Liver (tissue), 9 donors: Measurements from ENCODE around the gene NRIP1. TPM values are rescaled to one million over a fixed set of nuclear protein-coding genes. Genes with fewer than 3 reads are reported as not detected.

ENCODE experiments used
- DNase-seq: peaks from one replicate; pipeline ENCODE4 v3.0.0-alpha.2; 2017; ENCODE audit warnings: low spot score
- H3K27ac ChIP-seq, 2 donors: one replicate each; pipeline ENCODE4 v1.7.0; 2013; ENCODE audit warnings: inconsistent platforms in 2 of 2, low read length in 2 of 2, control low read depth in 1 of 2, low read depth in 1 of 2, mild to moderate bottlenecking in 1 of 2
- H3K27me3 ChIP-seq, 4 donors: one replicate each; pipeline versions ENCODE4 v1.6.1 to v1.7.0; 2013; ENCODE audit warnings: low read length in 3 of 4, inconsistent platforms in 1 of 4, mild to moderate bottlenecking in 1 of 4, moderate library complexity in 1 of 4; ENCODE audit not compliant: control insufficient read depth in 4 of 4, insufficient read depth in 4 of 4
- H3K36me3 ChIP-seq, 4 donors: one replicate each; pipeline versions ENCODE4 v1.6.1 to v1.7.0; 2013; ENCODE audit warnings: low read length in 3 of 4, mild to moderate bottlenecking in 3 of 4, low read depth in 1 of 4, moderate library complexity in 1 of 4; ENCODE audit not compliant: control insufficient read depth in 4 of 4, insufficient read depth in 3 of 4
- H3K4me1 ChIP-seq, 4 donors: one replicate each; pipeline versions ENCODE4 v1.6.1 to v1.7.0; 2013; ENCODE audit warnings: low read length in 3 of 4, mild to moderate bottlenecking in 3 of 4, moderate library complexity in 1 of 4; ENCODE audit not compliant: control insufficient read depth in 4 of 4, insufficient read depth in 4 of 4
- H3K4me3 ChIP-seq, 3 donors: one replicate each; pipeline versions ENCODE4 v1.6.1 to v1.7.0; 2013; ENCODE audit warnings: low read length in 3 of 3, control low read depth in 1 of 3, low read depth in 1 of 3, mild to moderate bottlenecking in 1 of 3
- H3K9ac ChIP-seq, 2 donors: one replicate each; pipeline ENCODE4 v1.7.0; 2013; ENCODE audit warnings: low read length in 2 of 2, mild to moderate bottlenecking in 2 of 2, moderate library complexity in 2 of 2, control low read depth in 1 of 2, low read depth in 1 of 2
- H3K9me3 ChIP-seq, 4 donors: one replicate each; pipeline versions ENCODE4 v1.6.1 to v1.7.0; 2013; ENCODE audit warnings: low read length in 3 of 4; ENCODE audit not compliant: control insufficient read depth in 4 of 4
- ATF3 ChIP-seq: IDR thresholded peaks from 2 replicates; pipeline ENCODE4 v1.6.1; 2016; ENCODE audit warnings: antibody characterized with exemption
- CTCF ChIP-seq: fragments of 150-350 bp; IDR thresholded peaks from 2 replicates; pipeline ENCODE4 v1.5.1; 2017; ENCODE audit warnings: improper control_type of control experiment, low read depth, low read length; ENCODE audit not compliant: missing input control
- EGR1 ChIP-seq, 2 donors: IDR thresholded peaks; 2 replicates each; pipeline ENCODE4 v1.6.1; 2016 to 2018; ENCODE audit warnings: antibody characterized with exemption in 2 of 2, low read depth in 2 of 2
- FOXA1 ChIP-seq: IDR thresholded peaks from 2 replicates; pipeline ENCODE4 v1.6.1; 2016; ENCODE audit warnings: antibody characterized with exemption
- FOXA2 ChIP-seq: IDR thresholded peaks from 2 replicates; pipeline ENCODE4 v1.6.1; 2016; ENCODE audit warnings: antibody characterized with exemption
- GABPA ChIP-seq, 2 donors: IDR thresholded peaks in 1 of 2; conservative IDR thresholded peaks in 1 of 2; 2 replicates each; pipeline ENCODE4 v1.6.1; 2016; ENCODE audit warnings: antibody characterized with exemption in 2 of 2, mild to moderate bottlenecking in 1 of 2, moderate library complexity in 1 of 2
- HNF4A ChIP-seq, 2 donors: conservative IDR thresholded peaks; 2 replicates each; pipeline ENCODE4 v1.6.1; 2016; ENCODE audit warnings: antibody characterized with exemption in 2 of 2, mild to moderate bottlenecking in 2 of 2
- HNF4G ChIP-seq: IDR thresholded peaks from 2 replicates; pipeline ENCODE4 v1.6.1; 2016; ENCODE audit warnings: antibody characterized with exemption
- JUND ChIP-seq, 2 donors: IDR thresholded peaks; 2 replicates each; pipeline ENCODE4 v1.6.1; 2016; ENCODE audit warnings: antibody characterized with exemption in 2 of 2
- MAX ChIP-seq: IDR thresholded peaks from 2 replicates; pipeline ENCODE4 v1.6.1; 2016; ENCODE audit warnings: antibody characterized with exemption
- NR2F2 ChIP-seq: IDR thresholded peaks from 2 replicates; pipeline ENCODE4 v1.6.1; 2016; ENCODE audit warnings: antibody characterized with exemption
- RAD21 ChIP-seq, 2 donors: IDR thresholded peaks; 2 replicates each; pipeline ENCODE4 v1.6.1; 2016; ENCODE audit warnings: antibody characterized with exemption in 2 of 2, mild to moderate bottlenecking in 2 of 2
- REST ChIP-seq: IDR thresholded peaks from 2 replicates; pipeline ENCODE4 v1.6.1; 2016; ENCODE audit warnings: antibody characterized with exemption, mild to moderate bottlenecking
- RXRA ChIP-seq, 2 donors: IDR thresholded peaks; 2 replicates each; pipeline ENCODE4 v1.6.1; 2017 to 2018; ENCODE audit warnings: antibody characterized with exemption in 2 of 2, mild to moderate bottlenecking in 1 of 2
- SP1 ChIP-seq: IDR thresholded peaks from 2 replicates; pipeline ENCODE4 v1.6.1; 2018; ENCODE audit warnings: antibody characterized with exemption, mild to moderate bottlenecking
- TAF1 ChIP-seq: conservative IDR thresholded peaks from 2 replicates; pipeline ENCODE4 v1.6.1; 2016; ENCODE audit warnings: antibody characterized with exemption, mild to moderate bottlenecking
- YY1 ChIP-seq: IDR thresholded peaks from 2 replicates; pipeline ENCODE4 v1.6.1; 2016; ENCODE audit warnings: antibody characterized with exemption, mild to moderate bottlenecking
- ZBTB33 ChIP-seq: IDR thresholded peaks from 2 replicates; pipeline ENCODE4 v1.6.1; 2016; ENCODE audit warnings: antibody characterized with exemption
- WGBS: extraction: QIAGEN DNeasy Blood & Tissue Kit; methylation state at CpG from one replicate; pipeline ENCODE4 v1.1.7; 2013; 5-methylcytosine and 5-hydroxymethylcytosine counted together
- polyA plus RNA-seq, 2 donors: library from polyadenylated mRNA; stranded (reverse) in 1 of 2; unstranded in 1 of 2; fragments of 200-250 nt in 1 of 2; fragments of >200 nt in 1 of 2; fragmentation: Nextera tagmentation in 1 of 2; extraction: Ambion mirVana in 1 of 2; gene quantifications; one replicate each; pipeline versions ENCODE4 v1.2.1 to v1.2.3, GENCODE V29; 2013 to 2015
- total RNA-seq, 2 donors: library from RNA; depleted of rRNA; stranded (reverse); fragments of >200 nt; gene quantifications; one replicate each; pipeline ENCODE4 v1.2.3, GENCODE V29; 2014
- donor health status: healthy.
- donor health status: healthy.
- donor health status: healthy.
- donor health status: healthy.
- donor health status: healthy.

NRIP1 gene
- total and polyA plus RNA-seq, 4 donors: 3.8 to 28.4 (median 12.6) TPM

GRCh38 chr21:15001857-15002606 lies 62.8 kb downstream of the NRIP1 start:
- Histone ChIP-seq H3K4me1 (peaks cover 11 to 41% (median 26%) of the 10 kb centered on the region in 4 donors), H3K4me3 (no peak overlapping the region), H3K27me3 (no peaks in the 10 kb centered on the region), H3K9ac (no peak overlapping the region), H3K9me3 (no peaks in the 10 kb centered on the region), H3K36me3 (peaks cover 0 to 4% (median 1%) of the 10 kb centered on the region in 4 donors), H3K27ac (no peak overlapping the region)
- TF ChIP-seq TAF1: no peak
- no peak for TF ChIP-seq HNF4G
- TF ChIP-seq CTCF: no peak
- no peak for TF ChIP-seq MAX
- no peak for TF ChIP-seq REST
- TF ChIP-seq ZBTB33: no peak
- TF ChIP-seq FOXA1: no peak
- TF ChIP-seq YY1: no peak
- TF ChIP-seq JUND (IDR thresholded peaks at IDR 0.05): no peak
- TF ChIP-seq RXRA (IDR thresholded peaks at IDR 0.05): no peak
- TF ChIP-seq EGR1 (IDR thresholded peaks at IDR 0.05; ENCODE audit: low read depth in 2 of 2): no peak
- no peak for TF ChIP-seq RAD21 (IDR thresholded peaks at IDR 0.05)
- TF ChIP-seq ATF3: no peak
- no peak for TF ChIP-seq GABPA (IDR thresholded peaks at IDR 0.05 in 1 of 2, conservative IDR thresholded peaks at IDR 0.05 in 1 of 2)
- TF ChIP-seq NR2F2: no peak
- no peak for TF ChIP-seq HNF4A (conservative IDR thresholded peaks at IDR 0.05)
- no peak for TF ChIP-seq SP1
- no peak for TF ChIP-seq FOXA2
- WGBS: 61% methylated on average over 15 of the region's 15 CpGs
- DNase-seq: no peak
